ENCODE measurements around the gene DGKG. TPM values are rescaled to one million over a fixed set of nuclear protein-coding genes. Genes with fewer than 3 reads are reported as not detected.

The DGKG gene
- total and polyA plus RNA-seq, 10 of the 15 experiments (the other 5 are each of a cell fraction or from before 2014, with no cell fraction given): 0.39 to 6.2 (median 4.7) TPM

- TF ChIP-seq PBX3 (IDR thresholded peaks at IDR 0.05; ENCODE audit: insufficient replicate concordance, low read depth, low read length) (no peak), IRF3 (IDR thresholded peaks at IDR 0.05) (no peak), PRDM15 (CRISPR knock-in tag; IDR thresholded peaks at IDR 0.05) (no peak), MLLT1 (IDR thresholded peaks at IDR 0.05) (no peak), TBL1XR1 (IDR thresholded peaks at IDR 0.05; ENCODE audit: low read depth, low read length) (no peak), IRF4 (IDR thresholded peaks at IDR 0.05; ENCODE audit: low read depth, low read length) (no peak)
These were observed 58.1 kb downstream of the DGKG start (continued) for GRCh38 chr3:186303965-186304364.
